Frontal cortex (tissue), 4 donors: ENCODE results near the gene ZNF302. TPM values are rescaled to one million over a fixed set of nuclear protein-coding genes. Genes with fewer than 3 reads are reported as not detected.
A peak's percentile ranks its signal among the peaks of the same experiment; 100 is the strongest.

Experiments
- DNase-seq, 2 donors: peaks; one replicate each; pipeline ENCODE4 v3.0.0; 2012; ENCODE audit warnings: low spot score in 2 of 2
- FAIRE-seq: peaks from 2 replicates; lab custom pipeline; 2012; peaks lifted over from hg19 to GRCh38; lab: Jason Lieb, UNC
- small RNA-seq: library from RNA; depleted of rRNA; stranded (forward); fragments of <200 nt; gene quantifications from one replicate; pipeline ENCODE3, GENCODE V24; 2014
- total RNA-seq: library from RNA; depleted of rRNA; stranded (reverse); fragments of >200 nt; gene quantifications from one replicate; pipeline ENCODE4 v1.2.3, GENCODE V29; 2014
- donor health status: control.
- donor health status: control.
- donor health status: control.

Gene ZNF302
- total RNA-seq, 1 donor from 2014 or later: 59.5 TPM

DNA sequence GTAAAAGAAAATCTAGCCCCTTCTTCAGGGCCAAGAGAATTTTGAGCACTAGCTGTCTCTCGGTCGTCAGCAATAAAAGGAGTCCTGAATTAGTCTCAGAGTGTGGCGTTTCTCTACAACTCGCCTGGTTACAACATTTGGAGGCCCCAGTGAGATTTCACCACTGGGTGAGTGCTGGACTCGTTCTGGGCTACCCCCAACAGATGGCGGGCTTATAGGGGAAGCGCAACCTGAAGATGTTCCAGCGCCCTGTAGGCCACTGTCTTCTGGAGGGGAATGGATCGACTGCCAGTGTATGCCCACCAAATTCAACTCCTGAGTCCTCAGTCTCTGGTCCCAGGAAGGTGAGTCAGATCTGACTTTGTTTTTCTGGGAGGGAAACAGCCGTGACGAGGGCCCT is 44.9 kb downstream of the ZNF302 start:
- DNase-seq (no peak), FAIRE-seq (no peak)

DNA sequence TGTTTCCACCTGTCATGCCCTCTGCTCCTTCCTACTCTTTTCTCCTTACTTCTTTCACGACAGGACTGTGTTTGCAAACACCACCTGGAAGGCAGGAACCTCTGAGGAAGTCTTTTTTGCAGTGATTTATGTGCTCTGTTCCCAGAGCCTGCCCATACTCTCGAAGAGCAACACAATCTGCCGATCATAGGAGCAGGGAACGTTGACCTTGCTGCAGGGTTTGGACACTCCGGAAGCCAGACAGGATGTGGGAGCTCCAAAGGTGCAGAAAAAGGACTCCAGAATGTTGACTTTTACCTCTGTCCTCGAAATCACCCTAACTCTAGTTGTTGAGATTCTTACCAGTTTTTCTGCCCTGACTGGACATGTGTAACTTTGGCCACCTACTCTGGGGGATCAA is 47.9 kb downstream of the ZNF302 start:
- DNase-seq (no peak), FAIRE-seq (no peak)

DNA sequence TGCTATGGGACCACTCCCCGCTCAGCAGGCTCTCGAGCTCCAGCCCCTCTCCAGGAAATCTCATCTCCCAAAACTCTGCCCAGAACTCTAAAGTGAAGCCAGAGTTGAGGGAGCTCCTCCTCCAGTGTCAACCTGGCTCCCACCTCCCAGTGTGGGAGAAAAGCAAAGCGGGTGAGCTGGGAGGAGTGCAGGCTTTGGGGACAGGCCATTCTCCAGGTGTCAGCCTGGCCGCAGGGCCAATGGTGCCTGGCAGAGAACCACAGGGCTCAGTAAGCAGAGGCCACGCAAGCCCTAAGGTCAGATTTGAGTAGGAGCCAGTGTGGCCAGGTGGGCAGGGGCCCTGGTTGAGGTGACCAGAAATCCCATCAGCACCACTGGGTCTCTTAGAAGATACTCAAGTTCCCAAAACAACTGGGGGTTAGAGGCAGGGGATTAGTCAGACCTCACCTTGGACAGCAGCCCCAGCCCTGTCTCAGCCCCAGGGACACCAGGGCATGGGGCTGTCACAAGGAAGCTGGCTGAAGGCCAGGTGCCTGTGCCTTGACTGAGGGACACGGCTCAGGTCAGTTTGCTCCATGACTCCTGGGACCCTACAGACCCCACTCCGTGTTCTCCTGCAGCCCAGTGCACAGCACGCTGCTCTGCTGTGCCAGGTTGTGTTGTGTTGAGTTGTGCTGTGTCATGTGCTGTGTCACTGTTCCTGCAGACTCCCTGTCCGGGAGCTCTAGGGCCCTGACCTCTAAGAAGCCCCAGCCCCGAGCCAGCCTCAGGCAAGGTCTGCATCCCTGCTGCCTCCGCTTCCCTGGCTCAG is 53.7 kb downstream of the ZNF302 start:
- FAIRE-seq: no peak
- no peak for DNase-seq

DNA sequence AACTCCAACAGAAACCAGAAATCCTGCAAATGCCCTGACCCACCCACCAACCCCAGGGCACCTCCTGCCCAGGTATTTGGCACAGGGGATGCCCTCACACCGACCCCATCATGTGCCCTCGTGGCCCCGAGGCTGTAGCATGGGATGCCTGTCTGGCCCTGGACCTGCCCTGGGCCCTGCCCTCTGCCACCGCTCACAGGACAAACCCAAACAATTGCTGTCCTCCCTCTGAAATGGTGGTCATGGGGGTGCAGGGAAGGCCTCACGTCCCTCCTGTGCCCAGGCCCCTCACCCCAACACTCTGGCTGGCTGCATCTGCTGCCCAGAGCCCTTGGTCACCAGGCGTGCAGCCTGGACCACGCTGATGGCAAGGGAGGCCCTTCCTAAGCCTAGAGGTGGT is 54.5 kb downstream of the ZNF302 start:
- DNase-seq (no peak), FAIRE-seq (no peak)

DNA sequence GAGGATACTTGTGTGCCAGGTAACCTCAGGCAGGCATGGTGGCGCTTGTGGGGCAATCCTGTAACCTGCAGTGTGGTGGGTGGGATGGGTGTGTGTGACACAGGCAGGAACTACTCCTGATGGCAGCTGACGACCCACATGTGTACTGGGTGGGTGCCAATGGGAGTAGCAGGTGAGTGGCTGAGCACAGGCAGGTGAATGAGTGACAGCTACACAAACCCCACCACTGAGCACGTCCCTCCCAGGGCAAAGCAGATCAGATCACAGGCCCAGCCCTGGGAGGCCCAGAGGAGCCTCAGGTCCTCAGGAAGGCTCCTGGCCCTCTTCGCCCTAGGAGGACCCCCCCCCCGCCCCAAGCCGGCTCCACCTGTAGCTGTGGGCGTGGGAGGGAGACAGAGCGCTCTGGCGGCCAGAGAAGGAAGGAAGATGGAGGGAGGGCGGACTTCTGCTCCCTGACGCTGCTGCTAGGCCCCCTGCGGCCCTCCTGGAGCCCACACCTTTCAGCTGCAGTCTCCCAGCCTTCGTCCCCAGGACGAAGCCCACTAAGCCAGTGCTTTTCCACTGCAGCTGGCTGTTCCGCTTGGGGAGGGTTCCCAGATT is 55.2 kb downstream of the ZNF302 start:
- FAIRE-seq (no peak), DNase-seq (peak in 1 of 2 donors; percentile 16)

DNA sequence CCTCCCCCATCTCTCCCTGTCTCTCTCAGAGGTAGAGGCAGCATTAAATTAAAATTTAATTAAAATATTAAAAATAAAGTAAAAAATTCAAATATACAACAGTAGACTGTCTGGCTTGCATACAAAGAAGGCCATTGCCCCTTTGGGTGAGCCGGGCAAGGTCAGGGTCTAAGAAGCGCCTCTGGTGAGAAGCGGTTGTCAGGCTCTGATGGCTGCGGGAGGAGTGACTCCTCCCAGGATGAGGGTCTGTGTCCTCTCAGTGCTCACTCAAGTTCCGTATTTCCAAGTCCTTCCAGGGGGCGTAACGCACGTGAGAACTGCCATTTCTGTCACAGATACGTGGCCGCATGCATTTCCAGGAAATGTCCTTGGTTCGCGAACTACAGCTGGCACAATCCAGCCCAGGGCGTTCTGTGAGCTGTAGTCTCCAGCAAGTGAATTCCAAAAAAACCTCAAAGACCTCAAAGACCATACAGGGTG is 55.8 kb downstream of the ZNF302 start:
- DNase-seq (no peak), FAIRE-seq (no peak)

DNA sequence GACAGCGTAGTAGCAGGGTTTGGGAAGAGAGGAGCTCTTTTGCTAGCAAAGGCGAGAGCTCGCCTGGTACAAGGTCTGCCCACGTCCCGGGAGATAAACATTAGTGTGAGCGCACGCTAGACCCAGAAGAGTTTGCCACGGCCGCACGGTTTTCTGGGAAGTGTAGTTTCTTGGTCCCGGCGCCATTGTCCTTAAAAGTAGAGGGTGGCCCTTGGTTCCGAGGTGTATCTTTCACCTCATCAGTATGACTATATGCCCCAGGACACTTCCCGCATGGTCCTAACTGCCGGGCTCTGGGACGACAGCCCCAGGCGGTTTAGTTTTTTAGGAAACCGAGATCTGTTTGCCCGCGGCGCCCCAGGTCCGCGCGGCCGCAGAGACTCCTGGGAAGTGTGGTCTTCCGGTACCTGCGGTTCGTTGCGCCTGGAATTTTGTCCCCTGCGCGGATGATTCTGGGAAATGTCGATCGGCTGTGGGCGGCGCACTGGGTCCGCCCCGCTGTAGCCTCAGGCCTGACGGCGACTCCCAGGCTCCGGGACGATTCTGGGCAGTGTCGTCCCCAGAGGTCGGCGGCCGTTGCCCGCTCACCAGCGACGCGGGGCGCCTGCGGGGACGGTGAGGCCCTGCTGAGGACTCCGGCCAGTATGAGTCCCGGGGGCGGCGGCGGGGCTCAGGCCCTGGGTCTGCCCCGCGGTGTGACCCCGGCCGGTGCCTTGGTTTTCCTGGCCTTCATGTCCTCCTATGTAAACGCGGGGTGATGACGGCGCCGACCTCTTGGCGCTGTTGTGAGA is 56.5 kb downstream of the ZNF302 start, which contains the start of gene ZNF181:
ZNF181 (plus strand) TSS at position 498 of the 791 bp plus-strand sequence. CDS start 795 bp downstream, outside the sequence.
- FAIRE-seq (no peak), DNase-seq (peak; percentile 89 to 90)

DNA sequence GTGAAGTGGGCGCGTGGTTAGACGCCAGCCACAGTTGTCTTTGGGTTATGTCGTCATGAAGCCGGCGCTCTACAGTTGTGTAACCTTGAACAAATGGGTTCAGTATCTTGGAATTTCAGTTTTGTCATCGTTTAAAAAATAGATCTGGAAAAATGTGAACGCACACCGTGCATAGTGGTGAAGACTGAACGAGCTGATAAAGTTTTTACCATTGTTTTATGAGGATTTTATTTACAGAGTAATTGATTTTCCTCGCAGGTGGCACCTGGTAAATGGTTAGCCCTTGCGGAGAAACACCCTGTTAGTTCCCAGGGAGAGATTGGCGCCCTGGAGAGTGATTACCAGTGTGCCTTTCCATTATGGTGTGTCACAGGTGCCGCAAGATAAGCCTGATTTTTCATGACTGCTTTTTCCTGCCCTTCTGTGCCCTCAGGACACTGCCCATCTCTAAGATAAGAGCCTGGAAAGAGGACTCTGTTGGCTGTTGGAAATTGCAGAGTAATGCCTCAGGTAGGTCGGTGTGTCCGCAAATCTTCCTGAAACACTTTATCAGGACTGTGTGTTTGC is 57.1 kb downstream of the ZNF302 start:
- DNase-seq: no peak
- no peak for FAIRE-seq

Small RNAs within 50 kb of the gene (small RNA-seq; reads per million reads assigned to genes)
- not detected for gene RF00611

Other genes starting within 250 kb of the ZNF302 start
- 187 TPM for gene UBA2, start 249.3 kb upstream of the ZNF302 start, total RNA-seq
- gene WTIP, start 195.9 kb upstream of the ZNF302 start, total RNA-seq: 20.4 TPM
- gene SCGB2B2, start 519 bp upstream of the ZNF302 start, total RNA-seq: 0.41 TPM
- 41.2 TPM for gene ZNF181, start 56.6 kb downstream of the ZNF302 start, total RNA-seq
- gene ZNF599, start 95.5 kb downstream of the ZNF302 start, total RNA-seq: 13.5 TPM
- 8.2 TPM for gene ZNF30, start 249.2 kb downstream of the ZNF302 start, total RNA-seq